Endothelial cell of umbilical vein (primary cell): Measurements from ENCODE around the gene OTOP2. TPM values are rescaled to one million over a fixed set of nuclear protein-coding genes. Genes with fewer than 3 reads are reported as not detected.

Source experiments
- BruUV-seq: library from RNA; stranded (reverse); fragments of 400-500 nt; replicated peaks from 2 replicates; lab custom pipeline; 2021; lab: Mats Ljungman, UMichigan
- CTCF ChIA-PET: fragments of 300-600, 350-600 bp; sonication (Branson Sonifier 250); formaldehyde crosslinking; loops from one replicate; lab custom pipeline; 2021; ENCODE audit warnings: antibody characterized with exemption, inconsistent platforms; lab: Charles Lee
- POLR2A ChIA-PET: fragments of 300-600, 350-600 bp; sonication (Branson Sonifier 250); formaldehyde crosslinking; loops from one replicate; lab custom pipeline; 2021; ENCODE audit warnings: antibody characterized with exemption, inconsistent platforms; lab: Charles Lee
- DNase-seq: peaks from one replicate; pipeline ENCODE4 v3.0.0-alpha.2; 2011; ENCODE audit warnings: low read depth, low spot score
- FAIRE-seq: peaks from 2 replicates; lab custom pipeline; 2011; peaks lifted over from hg19 to GRCh38; lab: Jason Lieb, UNC
- H2AFZ ChIP-seq: 2 replicates; pipeline ENCODE4 v1.6.0; 2012; ENCODE audit warnings: low read depth, low read length, control low read depth, inconsistent platforms
- H3K27ac ChIP-seq: 2 replicates; pipeline ENCODE4 v1.5.1; 2011; ENCODE audit warnings: low read depth, mild to moderate bottlenecking, control low read depth, low read length, moderate library complexity; ENCODE audit not compliant: insufficient read depth
- H3K27me3 ChIP-seq, 2 experiments: 2 replicates each; pipeline versions ENCODE4 v1.6.0 to v1.6.1; 2011; ENCODE audit warnings: low read length in 2 of 2, mixed read lengths in 1 of 2; ENCODE audit not compliant: control insufficient read depth in 2 of 2, insufficient read depth in 2 of 2
- H3K36me3 ChIP-seq, 2 experiments: 2 replicates in 1 of 2; 3 replicates in 1 of 2; pipeline ENCODE4 v1.5.1; 2011; ENCODE audit warnings: low read length in 2 of 2, mild to moderate bottlenecking in 1 of 2, moderate library complexity in 1 of 2; ENCODE audit not compliant: control insufficient read depth in 2 of 2, insufficient read depth in 2 of 2; ENCODE audit errors: extremely low read depth in 1 of 2
- H3K4me1 ChIP-seq: 3 replicates; pipeline ENCODE4 v1.5.1; 2011; ENCODE audit warnings: mild to moderate bottlenecking, low read length; ENCODE audit not compliant: control insufficient read depth, insufficient read depth; ENCODE audit errors: extremely low read depth
- H3K4me2 ChIP-seq: 2 replicates; pipeline ENCODE4 v1.6.1; 2011; ENCODE audit warnings: low read length, control low read depth, mixed read lengths; ENCODE audit not compliant: insufficient read depth
- H3K4me3 ChIP-seq, 3 experiments: fragments of 200-600 bp in 1 of 3; sonication (generic), shearing (Covaris generic) in 1 of 3; replicated peaks in 1 of 3; 2 replicates each; pipeline ENCODE4 v1.5.1; 2011 to 2016; ENCODE audit warnings: control low read depth in 3 of 3, low read length in 3 of 3, mild to moderate bottlenecking in 2 of 3, inconsistent platforms in 1 of 3, low read depth in 1 of 3, moderate library complexity in 1 of 3; ENCODE audit not compliant: insufficient read depth in 1 of 3
- H3K79me2 ChIP-seq: 2 replicates; pipeline ENCODE4 v1.6.0; 2012; ENCODE audit warnings: low read length, inconsistent platforms; ENCODE audit not compliant: control insufficient read depth, insufficient read depth
- H3K9ac ChIP-seq: replicated peaks from 2 replicates; pipeline ENCODE3; 2011; ENCODE audit warnings: low read length, control low read depth; ENCODE audit not compliant: insufficient read depth; ENCODE audit errors: extremely low read depth
- H3K9me1 ChIP-seq: replicated peaks from 3 replicates; pipeline ENCODE4 v1.6.0; 2011; ENCODE audit warnings: mild to moderate bottlenecking, low read length; ENCODE audit not compliant: control insufficient read depth, insufficient read depth; ENCODE audit errors: extremely low read depth
- H3K9me3 ChIP-seq: replicated peaks from 2 replicates; pipeline ENCODE4 v1.5.1; 2012; ENCODE audit warnings: low read length, inconsistent platforms; ENCODE audit not compliant: control insufficient read depth, insufficient read depth
- H4K20me1 ChIP-seq: replicated peaks from 2 replicates; pipeline ENCODE3; 2011; ENCODE audit warnings: mild to moderate bottlenecking, low read length; ENCODE audit not compliant: control insufficient read depth, insufficient read depth; ENCODE audit errors: extremely low read depth
- CTCF ChIP-seq, 2 donors: IDR thresholded peaks; 1 replicate in 1 of 2; 2 replicates in 1 of 2; pipeline ENCODE4 v1.5.1; 2011; ENCODE audit warnings: low read length in 2 of 2, mild to moderate bottlenecking in 2 of 2, moderate library complexity in 2 of 2, control low read depth in 1 of 2, inconsistent platforms in 1 of 2, low read depth in 1 of 2; ENCODE audit not compliant: insufficient read depth in 1 of 2; ENCODE audit errors: extremely low read depth in 1 of 2
- EZH2 ChIP-seq: IDR thresholded peaks from 2 replicates; pipeline ENCODE4 v1.6.1; 2012; ENCODE audit warnings: borderline replicate concordance, low read depth, mild to moderate bottlenecking, moderate library complexity, low read length, inconsistent platforms; ENCODE audit not compliant: severe bottlenecking
- FOS ChIP-seq: IDR thresholded peaks from 2 replicates; pipeline ENCODE4 v1.6.1; 2011; ENCODE audit warnings: mild to moderate bottlenecking, low read length, moderate library complexity, borderline replicate concordance; ENCODE audit not compliant: insufficient read depth
- GATA2 ChIP-seq: IDR thresholded peaks from 2 replicates; pipeline ENCODE4 v1.7.0; 2011; ENCODE audit warnings: low read depth, mild to moderate bottlenecking, moderate library complexity, mixed read lengths, low read length; ENCODE audit not compliant: insufficient read length, insufficient read depth
- JUN ChIP-seq: IDR thresholded peaks from 2 replicates; pipeline ENCODE4 v1.6.1; 2011; ENCODE audit warnings: borderline replicate concordance, low read depth; ENCODE audit not compliant: insufficient read length, insufficient read depth
- MYC ChIP-seq: IDR thresholded peaks from one replicate; pipeline ENCODE4 v1.6.1; 2011; ENCODE audit warnings: mild to moderate bottlenecking, low read depth, low read length
- POLR2A ChIP-seq: IDR thresholded peaks from 2 replicates; pipeline ENCODE4 v1.6.1; 2012; ENCODE audit warnings: low read depth, mild to moderate bottlenecking, control low read depth, low read length
- POLR2AphosphoS5 ChIP-seq: IDR thresholded peaks from 2 replicates; pipeline ENCODE4 v1.6.1; 2012; ENCODE audit warnings: low read depth, mild to moderate bottlenecking, control low read depth, low read length, moderate library complexity; ENCODE audit not compliant: insufficient read depth
- dilution Hi-C: fragments of 300-500 bp; cut with MboI; formaldehyde crosslinking; loops from one replicate; pipeline ENCODE4 v1.15.0; 2019; ENCODE audit warnings: low sequenced_read_pairs; ENCODE audit not compliant: extremely low pct_ligation_motif_present
- intact Hi-C: fragments of 100-400 bp; cut with micrococcal nuclease; formaldehyde crosslinking; loops from one replicate; pipeline ENCODE4 v1.10.0; 2022
- polyA plus RNA-seq, 4 experiments: library from polyadenylated mRNA; depleted of rRNA in 3 of 4; stranded (reverse) in 3 of 4; unstranded in 1 of 4; fragments of >200 nt; gene quantifications; 2 replicates each; pipeline versions ENCODE4 v1.2.1 to v1.2.3, GENCODE V29; 2011 to 2012; ENCODE audit warnings: missing spikeins in 1 of 4
- total RNA-seq: library from RNA; stranded (reverse); gene quantifications from 2 replicates; pipeline ENCODE4 v1.2.3, GENCODE V29; 2021
- TF ChIP-seq, protein P1 (sequence below): IDR thresholded peaks from 2 replicates; pipeline ENCODE4 v1.6.1; 2011; ENCODE audit not compliant: insufficient read depth, insufficient read length

The OTOP2 gene
- total and polyA plus RNA-seq, 2 donors (not counting 3 experiments of a cell fraction or from before 2014, with no cell fraction given), result not detected

- Histone ChIP-seq H3K4me3 (no peak overlapping the region), H3K27ac (no peak overlapping the region), H3K9me1 (no peaks in the 10 kb centered on the region), H3K9ac (no peak overlapping the region), H3K27me3 (no peaks in the 10 kb centered on the region), H3K9me3 (no peaks in the 10 kb centered on the region), H3K36me3 (no peaks in the 10 kb centered on the region), H3K4me2 (no peak overlapping the region), H3K79me2 (no peaks in the 10 kb centered on the region), H2AFZ (no peak overlapping the region), H3K4me1 (no peaks in the 10 kb centered on the region), H4K20me1 (no peaks in the 10 kb centered on the region)
- ChIA-PET CTCF (interaction anchor here (0.8 kb wide), 1 partner anchor 13 kb away, joined by 4 read pairs; the partner anchor contains the start of gene FADS6), POLR2A (interaction anchor here (1.4 kb wide), 1 partner anchor 8 kb away, joined by 6 read pairs; the partner anchor contains the start of gene FDXR)
- no peak for FAIRE-seq
- intact Hi-C loops (no loop called here), dilution Hi-C loops (no loop called here)
- no TSS peak for BruUV-seq
- no peak for DNase-seq
- TF ChIP-seq EZH2 (no peak), POLR2A (no peak), CTCF (IDR thresholded peaks at IDR 0.05; ENCODE audit: extremely low read depth in 1 of 2, insufficient read depth in 1 of 2, low read depth in 1 of 2, low read length in 2 of 2) (no peak), POLR2AphosphoS5 (no peak), GATA2 (no peak), FOS (no peak), JUN (no peak), MYC (no peak)
- TF ChIP-seq, protein P1, sequence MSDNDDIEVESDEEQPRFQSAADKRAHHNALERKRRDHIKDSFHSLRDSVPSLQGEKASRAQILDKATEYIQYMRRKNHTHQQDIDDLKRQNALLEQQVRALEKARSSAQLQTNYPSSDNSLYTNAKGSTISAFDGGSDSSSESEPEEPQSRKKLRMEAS, result no peak
Observed at GRCh38 chr17:74881073-74881472, 43.0 kb upstream of the OTOP2 start.
